ENCODE measurements around the gene NFYC.
A peak's percentile ranks its signal among the peaks of the same experiment; 100 is the strongest.
"Not testable (repeated sequence)": the region's sequence is repeated elsewhere in the genome, so short reads cannot be mapped to it uniquely, and the experiment has no call there.

Gene NFYC

GRCh38 chr1:40665335-40666171 lies 26.0 kb upstream of the NFYC start, which contains the start of gene RIMS3:
Gene RIMS3 (minus strand): TSS chr1:40665682. CDS start chr1:40641925, 23,757 bp downstream.
- peak; percentile 83 to 95 (median 92) for DNase-seq

DNA sequence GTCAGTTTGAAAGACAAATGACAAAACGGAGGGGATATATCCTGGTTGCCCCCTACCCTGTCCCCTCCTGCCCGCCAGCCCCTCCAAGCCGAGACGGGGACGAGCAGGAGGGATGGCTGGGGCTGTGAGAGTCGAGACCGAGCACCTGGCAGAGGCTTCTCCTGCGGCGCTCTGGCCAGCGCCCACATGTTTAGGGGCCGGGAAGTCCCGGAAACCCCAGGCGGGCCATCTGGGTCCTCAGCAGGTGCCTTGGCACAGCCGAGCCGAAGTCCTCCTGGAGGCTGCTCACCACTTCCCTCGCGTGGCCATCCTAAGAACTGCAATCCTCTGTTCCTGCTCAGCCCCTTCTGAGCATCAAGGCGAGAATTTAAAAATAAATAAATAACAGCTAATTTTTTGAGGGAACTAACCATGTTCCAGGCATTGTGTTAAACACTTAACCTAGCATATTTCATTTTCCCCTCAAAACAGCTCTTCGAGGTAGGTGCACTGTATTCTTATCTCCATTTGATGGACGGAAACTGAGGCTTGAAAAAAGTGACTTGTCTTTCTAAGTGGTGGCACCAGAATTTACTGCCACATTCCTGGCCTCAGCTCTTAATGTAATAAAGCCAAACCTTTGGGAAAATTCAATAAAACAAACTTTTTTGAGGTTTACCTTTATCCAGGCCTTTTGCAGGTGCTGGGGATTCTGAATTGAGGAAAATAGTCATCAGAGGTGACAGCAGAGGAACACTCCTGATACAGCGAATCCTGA lies 22.6 kb upstream of the NFYC start:
- DNase-seq, result peak; percentile 84 to 92 (median 87)

DNA sequence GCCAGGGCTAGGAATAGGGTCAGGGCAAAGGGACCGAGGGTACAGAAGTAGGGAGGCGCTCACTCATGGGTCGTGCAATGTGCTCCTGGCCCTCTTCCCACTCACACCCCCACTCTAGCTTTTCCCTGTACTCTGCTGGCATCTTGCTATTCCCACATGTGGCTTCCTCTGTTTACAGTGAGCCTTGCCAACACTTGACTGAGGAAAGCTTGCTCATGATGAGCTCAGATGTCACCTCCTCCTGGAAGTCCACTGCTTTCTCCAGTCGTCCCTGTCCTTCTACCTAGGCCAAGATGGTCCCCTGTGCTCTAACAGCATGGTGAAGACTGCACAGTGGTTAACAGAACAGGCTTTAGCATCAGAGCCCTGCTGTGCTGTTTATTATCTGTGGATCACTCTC lies 18.1 kb upstream of the NFYC start:
- DNase-seq, result no peak

DNA sequence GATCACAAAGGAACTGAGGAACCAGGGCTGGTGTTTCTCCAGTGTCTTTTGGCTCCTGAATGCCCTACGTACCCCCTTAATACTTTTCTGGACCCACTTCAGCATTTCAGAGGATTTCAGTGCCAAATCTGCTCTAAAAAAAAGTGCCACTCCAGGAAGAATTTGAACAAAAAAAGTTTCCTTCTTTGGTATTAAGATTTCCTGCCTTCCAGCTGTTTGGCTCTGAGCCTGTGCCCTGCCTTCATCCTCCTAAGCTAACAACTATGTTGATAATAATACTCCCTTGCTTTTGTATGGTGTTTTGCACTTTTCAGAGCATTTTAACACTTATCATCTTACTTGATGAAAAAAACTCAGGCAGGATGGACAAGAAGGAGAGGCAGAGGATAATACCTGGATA lies 15.0 kb upstream of the NFYC start:
- DNase-seq, result no peak

DNA sequence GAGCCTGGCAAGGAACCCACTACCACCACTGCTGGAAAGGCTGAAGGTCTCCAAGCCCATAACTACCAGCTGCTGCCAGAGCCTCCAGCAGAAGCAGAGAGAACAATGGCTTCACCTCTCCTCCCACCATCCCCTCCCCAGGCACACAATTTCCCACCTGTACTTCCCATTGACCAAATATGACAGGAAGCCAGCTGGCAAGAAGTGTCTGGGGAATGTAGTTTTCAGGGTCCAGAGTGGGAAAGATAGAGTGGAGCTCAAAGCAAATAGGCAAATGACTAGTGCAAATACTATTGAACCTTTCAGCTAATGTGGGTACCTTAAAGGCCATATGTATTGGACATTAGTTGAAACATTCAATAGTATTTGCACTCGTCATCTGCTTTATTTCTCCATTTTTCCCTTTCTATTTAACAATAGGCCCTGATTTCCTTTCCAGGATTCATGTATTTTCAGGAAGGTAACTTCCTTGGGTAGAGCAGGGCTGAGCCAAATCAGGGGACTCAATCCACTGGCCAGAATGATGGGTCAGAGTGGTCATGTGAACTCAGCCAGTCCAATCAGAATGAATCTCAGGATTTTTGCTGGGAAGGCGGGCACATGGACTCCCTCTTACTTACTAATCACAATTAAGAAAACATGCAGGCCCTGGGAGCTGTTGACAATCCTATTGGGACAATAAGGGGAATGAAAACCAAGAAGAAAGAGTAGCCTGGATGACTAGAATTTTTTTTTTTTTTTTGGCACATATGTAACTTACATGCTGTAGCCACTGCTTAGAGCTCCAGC lies 12.1 kb upstream of the NFYC start:
- no peak for DNase-seq

DNA sequence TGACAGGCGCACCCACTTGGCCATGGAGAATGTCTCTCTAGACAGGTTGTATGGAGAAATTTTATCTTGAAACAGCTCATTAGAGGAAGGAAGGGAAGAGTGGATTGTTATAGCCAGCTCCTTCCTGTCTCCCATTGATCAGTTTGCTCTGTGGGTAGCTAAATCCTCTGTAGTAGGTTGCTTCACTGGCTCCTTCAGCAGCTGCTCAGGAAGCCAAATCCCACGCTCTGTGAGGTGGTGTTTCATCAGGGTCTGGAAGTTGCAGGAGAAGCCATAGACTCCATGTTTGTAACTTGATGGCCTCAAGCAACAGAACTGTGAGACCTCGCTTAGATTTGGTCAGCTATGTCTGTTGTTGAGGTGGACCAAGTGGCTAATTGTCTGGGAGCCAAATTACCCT lies 6.8 kb upstream of the NFYC start:
- DNase-seq, result peak; percentile 51 to 77 (median 72)

GRCh38 chr1:40687059-40687458 lies 4.4 kb upstream of the NFYC start:
- DNase-seq, result no peak

DNA sequence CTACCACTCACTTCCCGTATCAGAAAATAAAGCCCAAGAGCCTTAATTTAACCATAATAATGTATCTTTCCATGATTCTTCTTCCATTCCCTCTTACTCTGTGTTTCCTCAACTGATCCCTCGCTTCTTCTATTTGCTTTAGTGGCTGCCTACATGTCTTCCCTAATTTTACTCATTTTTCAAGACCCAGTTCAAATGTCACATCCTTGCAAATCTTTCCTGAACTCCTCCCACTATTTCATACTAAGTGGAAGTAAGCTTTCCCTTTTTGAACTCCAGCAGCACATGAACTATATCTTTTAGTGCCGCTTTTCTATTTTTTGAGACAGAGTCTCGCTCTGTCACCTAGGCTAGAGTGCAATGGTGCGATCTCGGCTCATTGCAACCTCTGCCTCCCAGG lies 3.8 kb upstream of the NFYC start:
- DNase-seq, result peak in 2 of 4 experiments; percentile 65 to 66

DNA sequence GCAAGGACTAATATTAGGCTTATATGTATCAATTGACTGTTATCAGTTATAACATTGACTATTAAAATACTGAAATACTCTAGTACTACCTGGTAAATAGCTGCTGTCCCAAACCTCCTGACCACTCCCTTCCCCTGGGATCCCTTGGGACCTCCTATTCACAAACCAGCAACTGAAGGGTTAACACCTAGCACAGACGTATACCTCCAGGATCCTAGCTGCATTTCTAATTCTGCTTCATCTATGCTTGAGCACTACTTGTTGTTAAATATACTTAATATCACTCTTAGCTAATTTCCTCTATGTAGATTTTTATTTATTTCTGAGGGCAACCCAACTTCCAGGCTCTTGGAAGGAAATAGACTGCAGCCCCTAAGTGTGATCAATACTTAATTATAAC lies 1.8 kb upstream of the NFYC start:
- DNase-seq, result no peak

GRCh38 chr1:40690771-40691537 lies 550 bp upstream of the NFYC start:
- DNase-seq, result peak in 1 of 4 experiments; percentile 30

GRCh38 chr1:40692429-40692895 lies 958 bp downstream of the NFYC start:
- peak in 2 of 4 experiments; percentile 16 to 51 for DNase-seq

GRCh38 chr1:40693425-40693824 lies 1.9 kb downstream of the NFYC start:
- DNase-seq, result no peak

GRCh38 chr1:40694353-40694874 lies 2.9 kb downstream of the NFYC start:
- DNase-seq, result no peak

DNA sequence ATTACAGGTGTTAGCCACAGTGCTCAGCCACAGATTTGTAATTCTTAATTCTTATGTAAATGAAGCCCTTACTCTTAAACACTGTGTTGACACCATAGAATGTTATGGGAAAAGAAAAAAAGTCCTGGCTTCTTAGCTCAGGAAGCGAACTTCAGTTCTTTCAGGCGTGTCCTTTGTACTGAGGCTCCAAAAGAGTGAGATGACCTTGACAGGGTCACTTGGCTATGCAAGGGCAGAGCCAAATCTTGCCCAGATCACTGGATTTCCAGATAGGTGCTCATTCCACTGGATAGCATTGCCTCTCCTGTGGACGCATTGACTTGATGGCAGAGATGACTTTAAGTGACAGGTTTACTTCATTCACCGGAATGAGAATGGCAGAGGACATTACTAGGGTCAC lies 4.8 kb downstream of the NFYC start:
- DNase-seq, result no peak

- DNase-seq, result no peak
Measured at GRCh38 chr1:40697436-40697835, 5.9 kb downstream of the NFYC start.

- no peak for DNase-seq
Measured at GRCh38 chr1:40699787-40700186, 8.3 kb downstream of the NFYC start.

DNA sequence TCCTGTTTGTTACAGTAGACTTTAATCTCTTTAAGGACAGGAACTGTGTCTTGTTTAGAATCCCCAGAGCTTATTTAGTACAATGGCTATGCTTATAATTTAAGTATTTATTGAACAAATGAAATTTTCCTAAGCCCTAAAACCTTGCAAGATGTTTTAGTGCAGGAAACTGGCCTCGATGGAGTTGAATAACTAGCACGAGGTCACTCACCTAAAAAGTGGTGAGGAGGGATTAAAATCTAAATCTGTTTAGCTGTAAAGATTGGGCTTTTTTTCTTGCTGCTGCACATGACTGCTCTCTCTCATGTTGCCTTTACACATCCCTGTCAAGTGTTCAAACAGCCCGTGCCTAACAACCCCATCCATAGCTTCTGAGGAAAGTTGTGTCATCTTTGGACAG lies 10.2 kb downstream of the NFYC start:
- no peak for DNase-seq

GRCh38 chr1:40702810-40703209 lies 11.3 kb downstream of the NFYC start:
- not testable (repeated sequence) for DNase-seq

- peak in 3 of 4 experiments; percentile 32 to 59 (median 54) for DNase-seq
Measured at GRCh38 chr1:40703316-40703715, 11.8 kb downstream of the NFYC start.

GRCh38 chr1:40704817-40705733 lies 13.6 kb downstream of the NFYC start:
- DNase-seq, result no peak

DNA sequence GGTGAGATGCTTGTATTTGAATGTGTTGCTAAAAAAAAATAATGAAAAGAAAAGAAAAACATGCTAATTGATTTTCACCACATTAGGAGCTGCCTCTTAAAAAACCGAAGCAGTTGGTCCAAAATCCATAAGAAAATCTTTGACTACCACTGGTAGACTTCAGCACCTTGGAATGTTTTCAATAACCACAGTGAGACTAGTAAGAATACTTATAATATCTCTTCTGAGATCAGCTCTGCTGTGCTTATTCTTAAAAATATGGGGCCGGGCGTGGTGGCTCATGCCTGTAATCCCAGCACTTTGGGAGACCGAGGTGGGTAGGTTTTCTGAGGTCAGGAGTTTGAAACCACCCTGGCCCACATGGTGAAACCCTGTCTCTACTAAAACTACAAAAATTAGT lies 15.1 kb downstream of the NFYC start:
- no peak for DNase-seq

All from suppressor macrophage (primary cell).